Stomach smooth muscle (tissue), 2 donors: ENCODE data around the gene TRAM2.

Experiments
- H3K27ac ChIP-seq: one replicate; pipeline ENCODE4 v1.7.0; 2013; ENCODE audit warnings: mild to moderate bottlenecking, low read length, inconsistent platforms
- H3K27me3 ChIP-seq, 2 donors: one replicate each; pipeline ENCODE4 v1.7.0; 2013; ENCODE audit warnings: low read length in 2 of 2; ENCODE audit not compliant: insufficient read depth in 2 of 2, control insufficient read depth in 1 of 2
- H3K36me3 ChIP-seq, 2 donors: one replicate each; pipeline ENCODE4 v1.7.0; 2013; ENCODE audit warnings: low read length in 2 of 2; ENCODE audit not compliant: control insufficient read depth in 2 of 2, insufficient read depth in 2 of 2
- H3K4me1 ChIP-seq: one replicate; pipeline ENCODE4 v1.7.0; 2013; ENCODE audit warnings: low read length; ENCODE audit not compliant: control insufficient read depth, insufficient read depth
- H3K4me3 ChIP-seq, 2 donors: one replicate each; pipeline ENCODE4 v1.7.0; 2013; ENCODE audit warnings: low read length in 2 of 2
- H3K9ac ChIP-seq, 2 donors: one replicate each; pipeline ENCODE4 v1.7.0; 2013; ENCODE audit warnings: low read length in 2 of 2, mild to moderate bottlenecking in 1 of 2
- H3K9me3 ChIP-seq, 2 donors: one replicate each; pipeline ENCODE4 v1.7.0; 2013; ENCODE audit warnings: low read length in 2 of 2; ENCODE audit not compliant: control insufficient read depth in 2 of 2
- donor health status: healthy.
- donor health status: Pancreatic carcinoma.

TRAM2 gene

GRCh38 chr6:52529311-52529710 is 47.5 kb downstream of the TRAM2 start:
- no peak overlapping the region for H3K27ac ChIP-seq
- H3K4me3 ChIP-seq = no peak overlapping the region
- H3K36me3 ChIP-seq = peaks cover 2 to 7% of the 10 kb centered on the region in 2 donors
- no peak overlapping the region for H3K9ac ChIP-seq
- no peaks in the 10 kb centered on the region for H3K4me1 ChIP-seq
- H3K27me3 ChIP-seq = no peaks in the 10 kb centered on the region
- no peaks in the 10 kb centered on the region for H3K9me3 ChIP-seq

- Histone ChIP-seq H3K9me3 (no peaks in the 10 kb centered on the region), H3K36me3 (peaks cover 0 to 5% of the 10 kb centered on the region in 2 donors), H3K27ac (no peak overlapping the region), H3K9ac (no peak overlapping the region), H3K4me1 (peaks cover under 1% of the 10 kb centered on the region), H3K4me3 (no peak overlapping the region), H3K27me3 (no peaks in the 10 kb centered on the region)
Observed at GRCh38 chr6:52527436-52527835, 49.4 kb downstream of the TRAM2 start.

GRCh38 chr6:52526634-52527033 is 50.2 kb downstream of the TRAM2 start:
- no peak overlapping the region for H3K9ac ChIP-seq
- no peaks in the 10 kb centered on the region for H3K9me3 ChIP-seq
- H3K27me3 ChIP-seq = no peaks in the 10 kb centered on the region
- H3K27ac ChIP-seq = no peak overlapping the region
- H3K4me1 ChIP-seq = peaks cover 7% of the 10 kb centered on the region
- no peak overlapping the region for H3K4me3 ChIP-seq
- peaks cover 0 to 5% of the 10 kb centered on the region in 2 donors for H3K36me3 ChIP-seq

DNA sequence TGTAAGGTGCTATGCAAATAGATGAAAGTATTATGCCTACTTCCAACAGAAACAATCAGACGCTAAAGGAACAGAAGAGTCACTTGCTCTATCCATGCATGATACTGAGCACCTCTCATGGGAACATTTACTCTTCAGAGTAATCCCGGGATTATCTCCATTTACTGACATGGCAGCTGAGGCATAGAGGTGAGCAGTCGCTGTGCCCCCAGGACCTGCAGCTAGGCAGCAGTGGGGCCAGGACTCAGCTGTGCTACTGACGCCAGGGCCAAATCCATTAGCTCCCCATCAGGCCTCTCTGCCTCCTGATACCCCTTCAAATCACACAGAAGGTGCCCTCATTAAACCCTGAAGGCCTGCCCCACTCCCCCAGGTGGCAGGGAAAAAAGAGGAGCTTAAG is 51.9 kb downstream of the TRAM2 start:
- H3K36me3 ChIP-seq = peaks cover 0 to 5% of the 10 kb centered on the region in 2 donors
- no peaks in the 10 kb centered on the region for H3K27me3 ChIP-seq
- no peak overlapping the region for H3K27ac ChIP-seq
- H3K4me3 ChIP-seq = no peak overlapping the region
- peaks cover 7% of the 10 kb centered on the region for H3K4me1 ChIP-seq
- H3K9ac ChIP-seq = no peak overlapping the region
- no peaks in the 10 kb centered on the region for H3K9me3 ChIP-seq

- H3K4me3 ChIP-seq = no peak overlapping the region
- H3K27ac ChIP-seq = no peak overlapping the region
- no peaks in the 10 kb centered on the region for H3K27me3 ChIP-seq
- no peak overlapping the region for H3K9ac ChIP-seq
- H3K4me1 ChIP-seq = peaks cover 9% of the 10 kb centered on the region
- peaks cover 0 to 2% of the 10 kb centered on the region in 2 donors for H3K36me3 ChIP-seq
- no peaks in the 10 kb centered on the region for H3K9me3 ChIP-seq
Observed at GRCh38 chr6:52523378-52524142, 53.3 kb downstream of the TRAM2 start.

DNA sequence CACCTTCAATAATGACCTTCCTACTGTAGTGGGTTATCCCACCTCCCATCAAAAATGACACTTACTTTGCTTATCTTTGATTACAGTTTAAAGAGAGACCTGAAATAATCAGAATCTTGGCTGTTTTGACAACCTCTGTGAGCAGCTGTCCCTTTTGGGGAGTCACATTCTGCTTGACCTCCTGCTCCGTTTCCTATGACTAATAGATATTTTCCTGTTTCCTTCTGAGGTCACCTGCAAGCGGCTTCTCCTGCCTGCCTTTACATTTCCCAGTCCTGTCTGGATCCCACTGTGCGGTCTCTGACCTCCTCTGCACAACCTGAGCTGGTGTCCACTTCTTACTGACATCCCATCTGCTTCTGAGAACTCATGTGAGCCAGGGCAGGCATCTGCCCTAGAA is 54.2 kb downstream of the TRAM2 start:
- no peaks in the 10 kb centered on the region for H3K27me3 ChIP-seq
- no peaks in the 10 kb centered on the region for H3K36me3 ChIP-seq
- no peak overlapping the region for H3K4me3 ChIP-seq
- no peaks in the 10 kb centered on the region for H3K9me3 ChIP-seq
- no peak overlapping the region for H3K9ac ChIP-seq
- peak overlapping the region; percentile 6 for H3K27ac ChIP-seq
- peaks cover 17% of the 10 kb centered on the region for H3K4me1 ChIP-seq

- Histone ChIP-seq H3K4me1 (peaks cover 22% of the 10 kb centered on the region), H3K9me3 (no peaks in the 10 kb centered on the region), H3K27me3 (no peaks in the 10 kb centered on the region), H3K9ac (no peak overlapping the region), H3K4me3 (no peak overlapping the region), H3K27ac (peak overlapping the region; percentile 6), H3K36me3 (no peaks in the 10 kb centered on the region)
Observed at GRCh38 chr6:52522151-52522626, 54.7 kb downstream of the TRAM2 start.

- Histone ChIP-seq H3K9ac (no peak overlapping the region), H3K27me3 (no peaks in the 10 kb centered on the region), H3K27ac (no peak overlapping the region), H3K36me3 (peaks cover 4 to 6% of the 10 kb centered on the region in 2 donors), H3K4me3 (no peak overlapping the region), H3K4me1 (peaks cover 38% of the 10 kb centered on the region), H3K9me3 (no peaks in the 10 kb centered on the region)
Observed at GRCh38 chr6:52519618-52520017, 57.2 kb downstream of the TRAM2 start.

- H3K36me3 ChIP-seq = peaks cover 4 to 10% of the 10 kb centered on the region in 2 donors
- no peaks in the 10 kb centered on the region for H3K27me3 ChIP-seq
- H3K27ac ChIP-seq = peak overlapping the region; percentile 98
- no peaks in the 10 kb centered on the region for H3K9me3 ChIP-seq
- H3K4me1 ChIP-seq = peaks cover 43% of the 10 kb centered on the region
- H3K4me3 ChIP-seq = peak overlapping the region; percentile 39 to 57
- peak overlapping the region; percentile 60 to 76 for H3K9ac ChIP-seq
Observed at GRCh38 chr6:52518279-52518945, 58.4 kb downstream of the TRAM2 start.

- Histone ChIP-seq H3K9me3 (no peaks in the 10 kb centered on the region), H3K9ac (peak overlapping the region; percentile 60 to 76), H3K27ac (peak overlapping the region; percentile 98), H3K4me3 (peak overlapping the region; percentile 39 to 57), H3K27me3 (no peaks in the 10 kb centered on the region), H3K4me1 (peaks cover 49% of the 10 kb centered on the region), H3K36me3 (peaks cover 4 to 12% of the 10 kb centered on the region in 2 donors)
Observed at GRCh38 chr6:52517502-52518278, 59.2 kb downstream of the TRAM2 start.
